ENCODE measurements around the gene RTN4RL2. TPM values are rescaled to one million over a fixed set of nuclear protein-coding genes. Genes with fewer than 3 reads are reported as not detected.

RTN4RL2 gene
- total and polyA plus RNA-seq, 9 of the 15 experiments (the other 6 are each of a cell fraction or from before 2014, with no cell fraction given), result 0.06 to 1.9 (median 0.34) TPM; not detected in 4

DNA sequence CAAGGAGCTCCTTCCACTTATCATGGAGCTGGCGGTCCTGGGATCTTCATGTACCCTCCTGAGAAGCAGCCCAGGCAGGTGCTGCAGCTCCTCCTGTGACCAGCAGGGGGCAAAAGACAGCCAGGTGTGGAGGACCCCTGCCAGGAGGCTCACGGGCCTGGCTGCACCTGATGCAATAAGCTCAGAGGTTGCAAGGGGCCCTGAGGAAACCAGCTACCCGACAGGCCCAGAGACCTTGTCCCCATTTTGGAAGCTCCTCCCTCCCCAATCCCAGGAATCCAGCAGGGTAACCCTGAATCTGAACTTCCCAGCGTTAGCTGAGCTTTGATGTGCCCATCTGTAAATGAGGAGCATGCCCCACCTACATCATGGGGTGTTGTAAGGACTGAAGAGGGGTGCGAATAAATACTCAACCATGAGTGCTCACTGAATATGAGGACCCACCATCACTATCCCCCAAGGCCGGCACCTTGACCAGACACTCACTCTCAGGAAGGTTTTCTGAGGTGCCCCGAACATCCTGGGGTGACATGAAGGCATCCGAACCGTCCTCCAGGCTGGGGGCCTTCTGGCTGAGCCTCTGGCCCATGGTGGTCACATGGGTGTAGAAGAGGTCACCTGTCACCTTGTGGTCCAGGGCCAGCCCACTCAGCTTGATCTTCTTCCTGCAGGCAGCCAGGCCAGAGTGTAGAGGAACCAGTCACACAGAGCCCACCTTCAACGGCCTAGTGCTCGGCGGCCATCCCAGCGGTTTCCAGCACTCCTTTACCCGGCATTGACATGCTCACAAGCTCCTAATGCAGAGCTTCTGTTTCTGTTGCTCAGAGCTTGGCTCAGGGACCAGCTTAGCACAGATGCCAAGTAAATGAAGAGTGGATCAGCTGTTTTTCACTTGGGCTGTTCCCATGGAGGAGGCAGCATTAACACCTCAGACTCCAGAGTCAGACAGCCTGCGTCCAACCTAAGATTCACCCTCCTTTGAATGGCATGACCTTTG, 33.5 kb downstream of the RTN4RL2 start (continued):
- TF ChIP-seq, protein P1, sequence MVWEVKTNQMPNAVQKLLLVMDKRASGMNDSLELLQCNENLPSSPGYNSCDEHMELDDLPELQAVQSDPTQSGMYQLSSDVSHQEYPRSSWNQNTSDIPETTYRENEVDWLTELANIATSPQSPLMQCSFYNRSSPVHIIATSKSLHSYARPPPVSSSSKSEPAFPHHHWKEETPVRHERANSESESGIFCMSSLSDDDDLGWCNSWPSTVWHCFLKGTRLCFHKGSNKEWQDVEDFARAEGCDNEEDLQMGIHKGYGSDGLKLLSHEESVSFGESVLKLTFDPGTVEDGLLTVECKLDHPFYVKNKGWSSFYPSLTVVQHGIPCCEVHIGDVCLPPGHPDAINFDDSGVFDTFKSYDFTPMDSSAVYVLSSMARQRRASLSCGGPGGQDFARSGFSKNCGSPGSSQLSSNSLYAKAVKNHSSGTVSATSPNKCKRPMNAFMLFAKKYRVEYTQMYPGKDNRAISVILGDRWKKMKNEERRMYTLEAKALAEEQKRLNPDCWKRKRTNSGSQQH (CRISPR knock-in tag; IDR thresholded peaks at IDR 0.05), result no peak
- TF ChIP-seq SRSF3 (IDR thresholded peaks at IDR 0.05; ENCODE audit: insufficient read depth, low read length) (peak; percentile 89; the same call in 1 of the 2 replicates), ZFP36 (IDR thresholded peaks at IDR 0.05; ENCODE audit: low read depth, low read length, partially characterized antibody) (no peak), MAZ (CRISPR knock-in tag; conservative IDR thresholded peaks at IDR 0.05 in 1 of 2, IDR thresholded peaks at IDR 0.05 in 1 of 2) (peak; percentile 36 to 59; a peak in 3 of 4 replicates), POLR2G (IDR thresholded peaks at IDR 0.05; ENCODE audit: low read depth, low read length) (peak; percentile 36; the same call in 1 of the 2 replicates), YY1 (IDR thresholded peaks at IDR 0.05; ENCODE audit: borderline replicate concordance in 1 of 3, control insufficient read depth in 1 of 3, extremely low read depth in 1 of 3, insufficient read depth in 3 of 3, insufficient read length in 1 of 3, insufficient replicate concordance in 2 of 3, low read depth in 1 of 3, low read length in 2 of 3) (no peak), MGA (IDR thresholded peaks at IDR 0.05) (0 out of 2 replicates have a peak, but pooled peaks have one; percentile 24), BMI1 (IDR thresholded peaks at IDR 0.05; ENCODE audit: low read length) (no peak)
- TF ChIP-seq, protein P2, sequence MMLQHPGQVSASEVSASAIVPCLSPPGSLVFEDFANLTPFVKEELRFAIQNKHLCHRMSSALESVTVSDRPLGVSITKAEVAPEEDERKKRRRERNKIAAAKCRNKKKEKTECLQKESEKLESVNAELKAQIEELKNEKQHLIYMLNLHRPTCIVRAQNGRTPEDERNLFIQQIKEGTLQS (IDR thresholded peaks at IDR 0.05), result peak; percentile 87; the same call in 1 of the 2 replicates
- TF ChIP-seq, protein P2 (CRISPR knock-in tag; conservative IDR thresholded peaks at IDR 0.05), result no peak
